GM21529 (cell line): Measurements from ENCODE around the gene RGS16.

Experiments used
- ATAC-seq: cut with Tn5 transposase; IDR thresholded peaks from one replicate; pipeline ENCODE4 v1.9.1; 2021; ENCODE audit not compliant: unreplicated experiment

The RGS16 gene

GRCh38 chr1:182630586-182630985 is 26.4 kb upstream of the RGS16 start:
- ATAC-seq, result no peak

- peak; percentile 44 for ATAC-seq
Measured at GRCh38 chr1:182629499-182630096, 25.4 kb upstream of the RGS16 start.

GRCh38 chr1:182629080-182629479 is 24.9 kb upstream of the RGS16 start:
- ATAC-seq, result no peak

GRCh38 chr1:182628657-182629056 is 24.5 kb upstream of the RGS16 start:
- ATAC-seq, result no peak

GRCh38 chr1:182627622-182628021 is 23.4 kb upstream of the RGS16 start:
- no peak for ATAC-seq

- no peak for ATAC-seq
Measured at GRCh38 chr1:182626527-182626926, 22.3 kb upstream of the RGS16 start.

GRCh38 chr1:182625719-182626504 is 21.7 kb upstream of the RGS16 start:
- ATAC-seq, result no peak

GRCh38 chr1:182625024-182625423 is 20.8 kb upstream of the RGS16 start:
- no peak for ATAC-seq

GRCh38 chr1:182624577-182624976 is 20.4 kb upstream of the RGS16 start:
- no peak for ATAC-seq

- peak; percentile 72 for ATAC-seq
Measured at GRCh38 chr1:182622901-182623528, 18.8 kb upstream of the RGS16 start.

- no peak for ATAC-seq
Measured at GRCh38 chr1:182621906-182622305, 17.7 kb upstream of the RGS16 start.

GRCh38 chr1:182620924-182621585 is 16.9 kb upstream of the RGS16 start:
- ATAC-seq, result no peak

- ATAC-seq, result no peak
Measured at GRCh38 chr1:182617734-182618351, 13.7 kb upstream of the RGS16 start.

GRCh38 chr1:182617014-182617429 is 12.8 kb upstream of the RGS16 start:
- ATAC-seq, result no peak

GRCh38 chr1:182616130-182617013 is 12.2 kb upstream of the RGS16 start:
- peak; percentile 72 for ATAC-seq

GRCh38 chr1:182615468-182616129 is 11.4 kb upstream of the RGS16 start:
- peak; percentile 17 for ATAC-seq

- peak; percentile 42 for ATAC-seq
Measured at GRCh38 chr1:182614796-182615454, 10.7 kb upstream of the RGS16 start.

- no peak for ATAC-seq
Measured at GRCh38 chr1:182611787-182612186, 7.6 kb upstream of the RGS16 start.

GRCh38 chr1:182611326-182611725 is 7.1 kb upstream of the RGS16 start:
- no peak for ATAC-seq
